Measurements from ENCODE around the gene PRTG. TPM values are rescaled to one million over a fixed set of nuclear protein-coding genes. Genes with fewer than 3 reads are reported as not detected.
A peak's percentile ranks its signal among the peaks of the same experiment; 100 is the strongest.

PRTG gene
- total RNA-seq, 4 donors from 2014 or later: 0.05 to 2.0 (median 0.65) TPM

DNA sequence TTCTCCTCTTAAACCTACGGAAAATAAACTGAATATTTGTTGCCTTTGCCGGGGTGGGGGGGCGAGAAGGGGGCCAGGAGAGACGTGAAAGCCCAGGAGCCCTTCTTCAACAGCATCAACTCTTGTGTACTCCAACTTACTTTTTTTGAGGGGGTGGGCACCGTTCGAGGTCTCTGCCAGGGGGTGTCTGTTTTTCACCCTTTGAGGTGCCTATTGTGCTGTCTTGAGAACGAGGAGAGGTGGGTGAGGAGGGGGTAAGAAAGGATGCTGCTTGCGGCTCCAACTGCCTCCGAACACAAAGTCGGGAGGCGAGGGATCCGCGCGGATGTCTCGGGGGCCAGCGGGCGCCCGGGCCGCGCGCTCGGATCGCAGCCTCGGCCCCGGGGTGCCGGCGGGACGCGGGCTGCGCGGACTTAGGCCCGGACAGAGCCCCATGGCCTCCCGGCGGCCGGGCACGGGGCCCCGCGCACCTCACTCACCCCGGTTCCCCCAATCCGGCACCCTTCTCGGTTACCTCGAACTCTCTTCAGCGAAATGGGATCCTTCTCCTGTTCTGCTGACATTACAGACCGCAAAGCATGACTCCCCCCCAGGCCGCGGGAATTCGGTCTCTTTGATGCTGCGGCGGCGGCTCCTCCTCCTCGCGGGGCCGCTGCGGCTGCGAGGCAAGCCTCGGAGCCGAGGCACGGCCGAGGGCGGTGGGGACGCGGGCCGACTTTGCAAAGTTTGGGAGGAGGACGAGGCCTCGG is 155.5 kb downstream of the PRTG start:
- peak; percentile 48 to 51 for ATAC-seq
- TF ChIP-seq, protein P1, sequence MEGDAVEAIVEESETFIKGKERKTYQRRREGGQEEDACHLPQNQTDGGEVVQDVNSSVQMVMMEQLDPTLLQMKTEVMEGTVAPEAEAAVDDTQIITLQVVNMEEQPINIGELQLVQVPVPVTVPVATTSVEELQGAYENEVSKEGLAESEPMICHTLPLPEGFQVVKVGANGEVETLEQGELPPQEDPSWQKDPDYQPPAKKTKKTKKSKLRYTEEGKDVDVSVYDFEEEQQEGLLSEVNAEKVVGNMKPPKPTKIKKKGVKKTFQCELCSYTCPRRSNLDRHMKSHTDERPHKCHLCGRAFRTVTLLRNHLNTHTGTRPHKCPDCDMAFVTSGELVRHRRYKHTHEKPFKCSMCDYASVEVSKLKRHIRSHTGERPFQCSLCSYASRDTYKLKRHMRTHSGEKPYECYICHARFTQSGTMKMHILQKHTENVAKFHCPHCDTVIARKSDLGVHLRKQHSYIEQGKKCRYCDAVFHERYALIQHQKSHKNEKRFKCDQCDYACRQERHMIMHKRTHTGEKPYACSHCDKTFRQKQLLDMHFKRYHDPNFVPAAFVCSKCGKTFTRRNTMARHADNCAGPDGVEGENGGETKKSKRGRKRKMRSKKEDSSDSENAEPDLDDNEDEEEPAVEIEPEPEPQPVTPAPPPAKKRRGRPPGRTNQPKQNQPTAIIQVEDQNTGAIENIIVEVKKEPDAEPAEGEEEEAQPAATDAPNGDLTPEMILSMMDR (IDR thresholded peaks at IDR 0.05 in 4 of 5, conservative IDR thresholded peaks at IDR 0.05 in 1 of 5): no peak
- no peak for TF ChIP-seq POLR2A (IDR thresholded peaks at IDR 0.05)
- in situ Hi-C loops (cut with MboI; ENCODE audit: low sequenced_read_pairs in 4 of 4) (loop anchor here in 1 of 4 donors (5.0 kb wide), 1 partner anchor 50 kb away; no protein-coding TSS in a partner anchor), intact Hi-C loops (cut with DNase I; ENCODE audit: low total_unique reads) (no loop called here)
- Histone ChIP-seq H3K27ac (peak overlapping the region; percentile 88 to 93 (median 92)), H3K4me3 (peak overlapping the region; percentile 58 to 76 (median 70)), H3K4me1 (peaks cover 3 to 23% of the 10 kb centered on the region in 2 donors), H3K27me3 (no peaks in the 10 kb centered on the region), H3K36me3 (no peaks in the 10 kb centered on the region), H3K9me3 (no peaks in the 10 kb centered on the region)
- DNase-seq: no peak

DNA sequence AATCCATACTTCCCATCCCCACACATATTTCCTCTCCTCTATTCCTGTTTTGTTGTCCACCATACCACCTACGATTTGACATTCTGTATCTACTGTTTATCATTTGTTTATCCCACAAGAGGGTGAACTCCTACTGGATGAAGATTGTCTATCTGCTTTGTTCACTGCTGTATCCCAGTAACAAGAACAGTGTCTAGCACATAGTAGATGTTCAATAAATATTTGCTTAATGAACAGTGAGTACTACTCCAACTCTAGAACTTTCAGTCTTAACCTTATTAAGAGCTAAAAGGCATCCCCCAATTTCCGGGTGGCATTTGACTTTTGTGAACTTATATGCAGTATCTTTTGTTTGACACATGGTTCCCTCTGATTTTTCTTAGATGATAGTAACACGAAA is 156.1 kb downstream of the PRTG start:
- Histone ChIP-seq H3K27me3 (no peaks in the 10 kb centered on the region), H3K4me3 (peak overlapping the region; percentile 58 to 76 (median 70)), H3K36me3 (no peaks in the 10 kb centered on the region), H3K9me3 (no peaks in the 10 kb centered on the region), H3K4me1 (peaks cover 3 to 23% of the 10 kb centered on the region in 2 donors), H3K27ac (peak overlapping the region; percentile 88 to 93 (median 92))
- intact Hi-C loops (cut with DNase I; ENCODE audit: low total_unique reads) (no loop called here), in situ Hi-C loops (cut with MboI; ENCODE audit: low sequenced_read_pairs in 4 of 4) (loop anchor here in 1 of 4 donors (5.0 kb wide), 1 partner anchor 50 kb away; no protein-coding TSS in a partner anchor)
- no peak for ATAC-seq
- DNase-seq: no peak
- TF ChIP-seq, protein P1 (IDR thresholded peaks at IDR 0.05 in 4 of 5, conservative IDR thresholded peaks at IDR 0.05 in 1 of 5): no peak
- TF ChIP-seq POLR2A (IDR thresholded peaks at IDR 0.05): no peak

DNA sequence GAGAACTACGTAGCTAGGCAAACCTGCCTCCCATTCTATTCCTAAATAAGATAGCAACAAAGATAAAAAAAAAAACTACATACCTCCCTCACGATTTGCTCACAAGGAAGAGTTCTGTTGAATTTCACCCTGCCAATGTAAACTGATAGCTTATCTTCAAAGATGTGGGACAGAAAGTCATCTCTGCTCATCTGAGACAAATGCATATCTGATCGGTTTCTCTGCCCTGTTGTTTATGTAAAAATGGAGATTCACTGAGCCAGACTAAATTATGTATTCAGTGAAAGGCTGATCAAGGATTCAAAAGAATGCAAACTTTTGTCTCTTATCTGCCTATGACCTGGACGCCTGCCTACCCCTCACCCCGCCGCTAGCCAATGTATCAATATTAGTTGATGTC is 166.0 kb downstream of the PRTG start:
- in situ Hi-C loops (cut with MboI; ENCODE audit: low sequenced_read_pairs in 4 of 4): no loop called here
- ATAC-seq (no peak), DNase-seq (no peak)
- peak overlapping the region in 1 of 4 donors; percentile 25 for H3K27ac ChIP-seq
- no peak overlapping the region for H3K4me3 ChIP-seq
- H3K36me3 ChIP-seq: no peaks in the 10 kb centered on the region
- no peaks in the 10 kb centered on the region for H3K27me3 ChIP-seq
- TF ChIP-seq POLR2A (IDR thresholded peaks at IDR 0.05): no peak
- TF ChIP-seq, protein P1 (IDR thresholded peaks at IDR 0.05 in 4 of 5, conservative IDR thresholded peaks at IDR 0.05 in 1 of 5): no peak
- H3K9me3 ChIP-seq: no peaks in the 10 kb centered on the region
- H3K4me1 ChIP-seq: peaks cover 24 to 34% of the 10 kb centered on the region in 2 donors
- intact Hi-C loops (cut with DNase I; ENCODE audit: low total_unique reads): no loop called here

DNA sequence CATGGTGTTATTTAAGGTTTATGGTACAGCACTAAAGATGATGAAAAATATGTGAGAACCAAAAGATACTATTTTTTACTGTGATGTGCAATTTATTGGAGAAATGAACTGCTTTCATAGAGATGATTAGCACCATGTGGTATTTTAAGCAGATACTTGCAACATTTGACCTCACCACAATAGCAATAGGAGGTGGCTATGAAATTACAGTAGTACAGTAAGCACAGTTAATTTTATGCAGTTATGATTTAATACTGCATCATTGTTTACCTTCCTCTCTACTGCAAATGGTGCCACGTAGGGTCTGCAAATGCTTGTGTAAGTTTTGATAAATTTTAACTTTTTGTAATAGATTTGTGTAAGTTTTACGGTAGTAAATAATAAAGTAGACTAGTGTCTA is 168.9 kb downstream of the PRTG start:
- intact Hi-C loops (cut with DNase I; ENCODE audit: low total_unique reads): no loop called here
- H3K9me3 ChIP-seq: no peaks in the 10 kb centered on the region
- H3K4me3 ChIP-seq: no peak overlapping the region
- no peaks in the 10 kb centered on the region for H3K27me3 ChIP-seq
- ATAC-seq (no peak), DNase-seq (no peak)
- in situ Hi-C loops (cut with MboI; ENCODE audit: low sequenced_read_pairs in 4 of 4): no loop called here
- H3K27ac ChIP-seq: peak overlapping the region; percentile 26 to 54 (median 44)
- H3K36me3 ChIP-seq: no peaks in the 10 kb centered on the region
- peaks cover 26 to 27% of the 10 kb centered on the region in 2 donors for H3K4me1 ChIP-seq
- no peak for TF ChIP-seq POLR2A (IDR thresholded peaks at IDR 0.05)
- TF ChIP-seq, protein P1 (IDR thresholded peaks at IDR 0.05 in 4 of 5, conservative IDR thresholded peaks at IDR 0.05 in 1 of 5): no peak
